ENCODE results near the gene DNAJC5G.

The DNAJC5G gene, protein sequence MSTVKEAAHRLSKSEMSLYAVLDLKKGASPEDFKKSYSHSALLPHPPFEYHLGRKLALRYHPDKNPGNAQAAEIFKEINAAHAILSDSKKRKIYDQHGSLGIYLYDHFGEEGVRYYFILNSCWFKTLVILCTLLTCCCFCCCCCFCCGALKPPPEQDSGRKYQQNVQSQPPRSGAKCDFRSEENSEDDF

DNA sequence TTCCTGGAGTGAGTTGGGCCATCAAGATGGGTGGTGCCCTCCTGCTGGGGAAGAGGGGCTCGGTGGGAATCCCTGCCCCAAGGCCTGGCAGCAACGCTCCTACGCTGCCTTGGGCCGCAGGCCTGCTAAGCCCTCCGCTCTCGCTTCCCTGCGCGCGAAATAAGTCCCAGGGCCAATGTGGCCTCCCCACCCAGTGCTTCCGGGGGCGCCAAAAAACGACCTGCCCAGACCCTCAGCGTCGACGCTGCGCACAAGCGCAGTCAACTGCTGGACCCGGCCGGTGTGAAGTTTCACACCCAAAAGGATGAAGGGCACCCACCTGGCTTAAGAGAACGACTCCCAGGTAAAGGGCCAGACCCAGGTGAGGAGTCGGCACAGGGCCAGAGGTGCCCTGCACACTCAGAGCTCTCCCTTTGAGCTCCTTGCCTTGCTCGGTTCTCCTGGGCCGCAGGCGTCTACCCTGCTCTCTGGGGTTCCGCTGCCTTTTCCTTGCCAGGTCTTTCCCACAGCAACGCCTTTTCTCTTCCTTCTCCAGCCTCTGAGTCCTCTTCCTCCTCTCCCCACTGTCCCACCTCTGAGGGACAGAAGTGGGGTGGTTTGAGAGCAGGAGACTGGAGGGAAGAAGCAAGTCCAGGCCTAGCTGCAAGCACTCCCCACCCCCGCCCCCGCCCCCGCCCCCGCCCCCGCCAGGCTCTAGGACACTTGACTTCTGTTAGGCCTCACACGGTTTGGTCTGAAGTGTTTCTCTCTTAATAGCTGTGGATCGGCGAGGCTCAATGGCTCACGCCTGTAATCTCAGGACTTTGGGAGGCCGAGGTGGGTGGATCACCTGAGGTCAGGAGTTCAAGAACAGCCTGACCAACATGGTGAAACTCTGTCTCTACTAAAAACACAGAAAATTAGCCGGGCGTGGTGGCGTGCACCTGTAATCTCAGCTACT, at the start of gene DNAJC5G:
TSS of gene DNAJC5G (plus strand) at position 223 of the 940 bp plus-strand sequence. CDS start 1,296 bp downstream, outside the sequence.
- DNase-seq, result no peak

DNA sequence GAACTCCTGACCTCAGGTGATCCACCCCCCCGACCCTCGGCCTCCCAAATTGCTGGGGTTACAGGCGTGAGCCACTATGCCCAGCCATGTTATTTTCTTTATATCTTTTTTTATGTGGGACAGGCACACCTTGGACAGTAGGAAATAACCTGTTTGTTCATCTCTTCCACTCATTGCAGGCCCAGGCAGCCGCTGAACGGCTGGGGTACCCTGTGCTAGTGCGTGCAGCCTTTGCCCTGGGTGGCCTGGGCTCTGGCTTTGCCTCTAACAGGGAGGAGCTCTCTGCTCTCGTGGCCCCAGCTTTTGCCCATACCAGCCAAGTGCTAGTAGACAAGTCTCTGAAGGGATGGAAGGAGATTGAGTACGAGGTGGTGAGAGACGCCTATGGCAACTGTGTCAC, 49.7 kb upstream of the DNAJC5G start:
- DNase-seq, result no peak

DNA sequence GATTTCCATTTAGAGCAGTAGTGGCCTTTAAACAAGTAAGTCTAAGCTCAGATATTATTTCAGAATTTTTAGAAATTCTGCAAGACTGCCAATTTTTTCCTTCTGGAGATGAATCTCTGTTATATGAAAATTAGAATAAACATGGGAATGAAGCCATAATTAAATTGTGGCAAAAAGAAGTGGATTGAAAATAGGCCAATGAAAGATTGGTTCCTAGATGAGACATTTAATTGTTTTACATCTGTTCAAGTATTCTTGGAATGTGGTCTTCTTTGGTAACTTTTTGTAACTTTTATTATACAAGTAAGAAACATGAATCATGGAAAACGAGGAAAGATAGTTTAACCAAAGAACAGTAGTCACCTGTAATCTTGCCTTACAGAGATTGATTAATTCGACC, 47.7 kb upstream of the DNAJC5G start:
- no peak for DNase-seq

DNA sequence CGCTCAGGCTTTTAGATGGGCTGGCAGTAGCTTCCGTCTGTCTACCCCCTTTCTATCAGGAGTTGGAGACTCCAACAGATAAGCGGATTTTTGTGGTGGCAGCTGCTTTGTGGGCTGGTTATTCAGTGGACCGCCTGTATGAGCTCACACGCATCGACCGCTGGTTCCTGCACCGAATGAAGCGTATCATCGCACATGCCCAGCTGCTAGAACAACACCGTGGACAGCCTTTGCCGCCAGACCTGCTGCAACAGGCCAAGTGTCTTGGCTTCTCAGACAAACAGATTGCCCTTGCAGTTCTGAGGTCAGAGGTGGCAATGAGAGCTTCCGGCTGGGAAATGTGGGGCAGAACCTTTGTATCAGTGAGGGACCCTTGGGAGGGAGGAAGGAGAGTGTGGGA, 43.3 kb upstream of the DNAJC5G start:
- no peak for DNase-seq

DNA sequence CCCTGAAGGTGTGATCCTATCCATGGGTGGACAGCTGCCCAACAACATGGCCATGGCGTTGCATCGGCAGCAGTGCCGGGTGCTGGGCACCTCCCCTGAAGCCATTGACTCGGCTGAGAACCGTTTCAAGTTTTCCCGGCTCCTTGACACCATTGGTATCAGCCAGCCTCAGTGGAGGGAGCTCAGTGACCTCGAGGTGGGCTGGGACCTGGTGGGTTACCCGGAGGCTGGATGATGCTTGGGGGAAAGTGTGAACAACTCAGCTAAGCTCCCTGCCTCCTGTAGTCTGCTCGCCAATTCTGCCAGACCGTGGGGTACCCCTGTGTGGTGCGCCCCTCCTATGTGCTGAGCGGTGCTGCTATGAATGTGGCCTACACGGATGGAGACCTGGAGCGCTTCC, 41.9 kb upstream of the DNAJC5G start:
- no peak for DNase-seq

DNA sequence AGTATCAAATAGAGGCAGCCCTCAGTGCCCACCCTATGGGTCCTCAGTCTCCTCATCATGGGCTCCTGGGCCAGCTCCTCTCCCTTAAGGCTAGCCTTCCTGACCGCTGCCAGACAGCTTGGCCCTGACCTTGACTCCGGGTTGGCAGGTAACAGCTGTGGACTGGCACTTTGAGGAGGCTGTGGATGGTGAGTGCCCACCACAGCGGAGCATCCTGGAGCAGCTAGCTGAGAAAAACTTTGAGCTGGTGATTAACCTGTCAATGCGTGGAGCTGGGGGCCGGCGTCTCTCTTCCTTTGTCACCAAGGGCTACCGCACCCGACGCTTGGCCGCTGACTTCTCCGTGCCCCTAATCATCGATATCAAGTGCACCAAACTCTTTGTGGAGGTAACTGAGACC, 39.1 kb upstream of the DNAJC5G start:
- no peak for DNase-seq

DNA sequence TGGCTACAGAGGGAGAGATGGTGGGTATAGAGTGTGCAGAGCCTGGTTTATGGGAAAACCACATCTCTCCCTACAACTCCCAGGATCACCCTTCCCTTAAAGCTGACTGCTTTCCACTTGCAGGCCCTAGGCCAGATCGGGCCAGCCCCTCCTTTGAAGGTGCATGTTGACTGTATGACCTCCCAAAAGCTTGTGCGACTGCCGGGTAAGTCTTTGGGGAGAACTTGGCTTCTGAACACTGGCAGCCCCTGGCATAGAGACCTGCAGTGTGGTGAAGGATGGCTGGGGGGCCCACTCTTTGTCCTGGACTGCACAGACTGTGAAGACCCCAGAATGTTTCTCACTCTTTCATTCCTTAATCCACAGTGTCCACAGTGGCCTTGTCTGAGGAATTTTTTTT, 38.6 kb upstream of the DNAJC5G start:
- DNase-seq, result no peak

DNA sequence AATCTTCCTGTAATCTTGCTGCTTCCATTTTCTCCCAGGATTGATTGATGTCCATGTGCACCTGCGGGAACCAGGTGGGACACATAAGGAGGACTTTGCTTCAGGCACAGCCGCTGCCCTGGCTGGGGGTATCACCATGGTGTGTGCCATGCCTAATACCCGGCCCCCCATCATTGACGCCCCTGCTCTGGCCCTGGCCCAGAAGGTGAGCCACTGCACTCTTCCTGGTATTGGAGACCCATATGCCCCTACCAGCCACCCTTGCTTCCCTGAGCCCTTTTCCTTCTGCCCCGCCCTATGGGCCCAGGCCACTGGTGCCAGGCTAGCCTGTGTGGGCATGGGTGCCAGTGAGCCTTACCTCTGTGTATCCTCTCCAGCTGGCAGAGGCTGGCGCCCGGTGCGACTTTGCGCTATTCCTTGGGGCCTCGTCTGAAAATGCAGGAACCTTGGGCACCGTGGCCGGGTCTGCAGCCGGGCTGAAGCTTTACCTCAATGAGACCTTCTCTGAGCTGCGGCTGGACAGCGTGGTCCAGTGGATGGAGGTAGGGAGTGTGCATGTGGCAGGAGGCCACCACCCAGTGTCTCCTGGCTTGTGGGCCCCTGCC, 37.8 kb upstream of the DNAJC5G start:
- no peak for DNase-seq

DNA sequence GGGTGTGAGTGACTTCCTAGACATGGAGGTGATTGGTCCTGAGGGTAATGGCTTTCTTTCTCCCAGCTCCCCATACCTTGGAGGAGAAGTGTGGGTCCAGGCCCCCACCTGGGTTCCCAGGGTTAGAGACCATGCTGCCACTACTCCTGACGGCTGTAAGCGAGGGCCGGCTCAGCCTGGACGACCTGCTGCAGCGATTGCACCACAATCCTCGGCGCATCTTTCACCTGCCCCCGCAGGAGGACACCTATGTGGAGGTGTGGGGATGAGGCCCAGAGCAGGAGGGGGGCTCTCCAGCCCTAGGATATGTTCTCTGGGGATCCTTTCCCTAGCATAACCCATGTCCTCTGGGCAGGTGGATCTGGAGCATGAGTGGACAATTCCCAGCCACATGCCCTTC, 36.3 kb upstream of the DNAJC5G start:
- no peak for DNase-seq

DNA sequence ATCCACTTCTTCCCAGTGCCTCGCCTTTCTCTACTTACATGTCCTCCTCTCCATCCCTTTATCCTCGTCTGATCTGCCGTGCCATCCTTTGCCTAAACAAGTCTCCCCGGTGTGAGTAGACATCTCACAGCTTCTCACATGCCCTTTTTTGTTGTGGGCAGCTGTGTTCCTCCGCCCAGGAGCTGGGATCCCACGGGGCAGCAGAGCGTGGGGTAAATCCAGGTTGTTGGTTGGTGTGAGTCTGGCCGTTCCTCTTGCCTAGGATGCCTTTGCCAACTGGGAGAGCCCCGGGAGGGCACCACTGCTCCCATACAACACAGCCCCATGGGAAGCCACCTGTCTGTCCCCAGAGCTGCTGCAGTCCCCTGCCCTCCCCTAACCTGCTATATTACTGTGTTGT, 34.8 kb upstream of the DNAJC5G start:
- DNase-seq, result no peak

DNA sequence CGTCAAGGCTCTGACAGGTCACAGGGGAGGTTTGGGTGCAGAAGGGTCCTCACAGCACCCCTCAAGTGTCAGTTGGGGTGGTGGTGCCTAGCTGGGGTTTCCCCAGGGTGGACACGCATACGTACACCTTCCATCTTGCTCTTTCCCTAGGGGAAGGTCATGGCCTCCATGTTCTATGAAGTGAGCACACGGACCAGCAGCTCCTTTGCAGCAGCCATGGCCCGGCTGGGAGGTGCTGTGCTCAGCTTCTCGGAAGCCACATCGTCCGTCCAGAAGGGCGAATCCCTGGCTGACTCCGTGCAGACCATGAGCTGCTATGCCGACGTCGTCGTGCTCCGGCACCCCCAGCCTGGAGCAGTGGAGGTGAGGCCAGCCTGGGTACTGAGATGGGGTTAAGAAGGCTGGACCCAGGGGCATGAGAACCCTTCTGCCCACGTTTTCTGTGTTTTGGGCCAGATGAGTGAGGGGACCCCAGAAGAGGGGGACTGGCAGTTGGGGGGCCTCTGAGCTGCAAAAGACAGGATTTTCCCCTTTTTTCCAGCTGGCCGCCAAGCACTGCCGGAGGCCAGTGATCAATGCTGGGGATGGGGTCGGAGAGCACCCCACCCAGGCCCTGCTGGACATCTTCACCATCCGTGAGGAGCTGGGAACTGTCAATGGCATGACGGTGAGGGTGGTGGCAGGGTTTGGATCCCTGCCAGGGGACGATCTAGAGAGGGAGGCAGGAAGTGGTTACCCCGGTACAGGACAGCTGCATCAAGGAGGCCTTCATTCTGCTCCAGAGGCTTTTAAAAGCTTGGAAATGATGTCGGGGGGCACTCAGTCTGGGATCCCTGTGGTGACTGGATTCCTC, 33.2 kb upstream of the DNAJC5G start:
- DNase-seq, result no peak

DNA sequence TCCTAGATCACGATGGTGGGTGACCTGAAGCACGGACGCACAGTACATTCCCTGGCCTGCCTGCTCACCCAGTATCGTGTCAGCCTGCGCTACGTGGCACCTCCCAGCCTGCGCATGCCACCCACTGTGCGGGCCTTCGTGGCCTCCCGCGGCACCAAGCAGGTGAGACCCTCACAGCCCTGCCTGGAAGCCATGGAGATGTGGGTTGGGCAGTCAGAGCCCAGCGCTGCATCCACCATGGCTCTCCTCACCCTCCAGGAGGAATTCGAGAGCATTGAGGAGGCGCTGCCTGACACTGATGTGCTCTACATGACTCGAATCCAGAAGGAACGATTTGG, 32.6 kb upstream of the DNAJC5G start:
- DNase-seq, result no peak

DNA sequence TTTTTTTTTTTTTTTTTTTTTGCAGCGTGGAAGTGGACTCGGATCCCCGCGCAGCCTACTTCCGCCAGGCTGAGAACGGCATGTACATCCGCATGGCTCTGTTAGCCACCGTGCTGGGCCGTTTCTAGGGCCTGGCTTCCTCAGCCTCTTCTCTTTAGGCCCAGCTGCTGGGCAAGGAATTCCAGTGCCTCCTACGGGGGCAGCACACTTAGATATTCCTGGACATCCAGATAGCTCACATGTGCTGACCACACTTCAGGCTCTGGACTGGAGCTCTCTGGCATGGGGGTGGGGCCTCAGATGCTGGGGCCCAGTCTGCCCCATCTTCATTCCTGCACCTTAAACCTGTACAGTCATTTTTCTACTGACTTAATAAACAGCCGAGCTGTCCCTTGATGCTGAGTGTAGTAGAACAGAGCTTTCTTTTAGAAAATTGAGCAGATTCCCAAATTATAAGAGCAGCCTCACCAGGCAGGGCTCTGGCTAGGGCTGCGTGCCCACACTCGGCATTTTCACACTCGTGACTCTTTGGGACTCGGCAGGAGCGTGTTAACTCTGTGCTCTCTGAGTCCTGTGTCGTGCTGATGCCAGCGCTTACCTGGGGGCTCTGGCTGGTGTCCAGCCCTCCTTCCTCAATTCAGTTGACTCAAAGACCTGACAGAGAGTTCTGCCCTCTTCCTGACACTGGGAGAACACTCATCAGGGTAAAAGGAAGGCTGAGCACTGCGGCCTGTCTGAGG, 31.7 kb upstream of the DNAJC5G start:
- no peak for DNase-seq

DNA sequence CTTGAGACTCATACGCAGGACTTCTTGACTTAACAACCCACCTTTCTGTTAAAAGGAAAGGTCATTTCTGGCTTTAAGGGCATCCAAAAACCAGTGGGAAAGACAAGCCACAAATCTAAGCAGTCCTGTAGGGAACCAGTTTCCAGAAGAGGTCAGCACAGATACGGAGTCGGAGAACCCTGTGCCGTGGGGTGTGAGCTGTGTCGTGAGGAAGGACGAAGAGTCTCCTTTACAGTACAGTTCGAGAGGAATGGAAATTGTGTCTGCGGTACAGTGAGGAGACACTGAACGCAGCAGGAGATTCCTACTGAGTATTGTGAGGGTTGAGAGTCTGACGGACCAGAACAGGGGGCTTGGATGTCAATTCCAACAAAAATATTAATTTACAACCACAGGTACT, 30.1 kb upstream of the DNAJC5G start:
- no peak for DNase-seq

DNA sequence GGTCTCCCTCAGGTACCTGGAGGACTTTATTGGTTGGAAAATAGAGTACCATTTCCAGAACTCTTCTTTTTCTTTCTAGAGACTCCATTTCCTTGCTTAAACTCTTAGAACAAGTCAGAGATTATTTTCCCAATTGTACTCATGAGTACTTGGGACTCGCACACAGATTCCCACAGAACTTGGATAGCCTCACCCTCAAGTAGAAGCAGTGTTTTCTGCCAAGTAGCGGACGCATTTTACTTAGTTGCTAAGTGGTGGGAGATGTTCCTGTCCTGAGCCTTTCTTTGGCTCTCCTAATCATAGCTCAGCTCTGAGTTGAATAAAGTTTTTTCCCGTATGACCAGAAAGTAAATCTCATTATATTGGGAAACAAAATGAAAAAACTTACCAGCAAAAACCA, 29.6 kb upstream of the DNAJC5G start:
- DNase-seq, result no peak

DNA sequence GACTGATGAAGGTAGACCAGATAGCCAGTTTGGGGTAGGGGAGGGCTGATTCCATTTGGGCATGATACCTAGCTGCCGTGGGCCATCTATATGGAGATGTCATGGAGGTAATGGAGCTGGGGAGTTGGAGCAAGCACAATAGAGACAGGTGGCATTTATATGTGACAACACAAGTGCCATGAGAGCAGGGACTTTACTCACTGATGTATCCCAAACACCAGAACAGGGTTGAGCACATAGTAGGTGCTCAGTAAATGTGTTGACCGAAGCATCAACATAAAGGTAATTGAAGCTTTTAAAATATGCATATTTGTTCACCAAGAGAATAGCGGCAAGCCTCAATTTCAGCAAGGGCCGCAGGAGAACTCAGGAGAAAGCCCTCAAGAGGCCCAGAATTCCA, 27.3 kb upstream of the DNAJC5G start:
- DNase-seq, result no peak

DNA sequence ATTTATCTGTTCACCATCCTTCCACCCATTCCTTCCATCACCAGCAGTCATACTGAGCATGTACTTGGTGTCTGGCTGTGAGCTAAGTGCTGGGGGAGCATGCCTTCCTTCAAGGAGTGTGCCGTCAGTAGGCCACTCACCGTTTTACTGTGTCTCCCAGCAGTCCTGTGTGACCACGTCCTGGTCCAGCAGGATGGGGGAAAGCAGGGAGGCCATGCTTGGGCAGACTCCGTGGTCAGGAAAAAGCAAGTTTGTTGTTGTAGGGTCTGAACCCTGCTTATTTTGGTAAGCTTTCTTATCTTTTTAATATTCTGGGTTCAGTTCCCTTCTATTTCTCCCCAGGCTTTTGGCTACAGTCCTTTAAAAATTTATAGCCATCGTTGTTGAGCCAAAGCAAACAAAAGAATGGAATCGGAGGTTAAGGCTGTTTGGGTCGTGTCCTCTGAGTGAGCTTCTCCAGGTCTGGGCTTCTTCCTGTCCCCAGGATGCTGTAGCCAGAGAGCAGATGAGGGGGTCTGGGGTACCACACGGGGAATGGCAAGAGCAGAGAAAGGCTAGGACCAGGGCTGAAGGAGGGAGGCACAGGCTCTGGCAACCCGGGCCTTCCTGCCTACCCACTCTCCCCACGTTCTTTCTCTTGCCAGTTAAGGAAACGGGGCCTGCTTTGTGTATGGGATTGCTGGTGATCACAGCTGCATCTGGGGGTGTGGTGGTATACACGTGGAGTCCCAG, 25.9 kb upstream of the DNAJC5G start:
- DNase-seq, result no peak

DNA sequence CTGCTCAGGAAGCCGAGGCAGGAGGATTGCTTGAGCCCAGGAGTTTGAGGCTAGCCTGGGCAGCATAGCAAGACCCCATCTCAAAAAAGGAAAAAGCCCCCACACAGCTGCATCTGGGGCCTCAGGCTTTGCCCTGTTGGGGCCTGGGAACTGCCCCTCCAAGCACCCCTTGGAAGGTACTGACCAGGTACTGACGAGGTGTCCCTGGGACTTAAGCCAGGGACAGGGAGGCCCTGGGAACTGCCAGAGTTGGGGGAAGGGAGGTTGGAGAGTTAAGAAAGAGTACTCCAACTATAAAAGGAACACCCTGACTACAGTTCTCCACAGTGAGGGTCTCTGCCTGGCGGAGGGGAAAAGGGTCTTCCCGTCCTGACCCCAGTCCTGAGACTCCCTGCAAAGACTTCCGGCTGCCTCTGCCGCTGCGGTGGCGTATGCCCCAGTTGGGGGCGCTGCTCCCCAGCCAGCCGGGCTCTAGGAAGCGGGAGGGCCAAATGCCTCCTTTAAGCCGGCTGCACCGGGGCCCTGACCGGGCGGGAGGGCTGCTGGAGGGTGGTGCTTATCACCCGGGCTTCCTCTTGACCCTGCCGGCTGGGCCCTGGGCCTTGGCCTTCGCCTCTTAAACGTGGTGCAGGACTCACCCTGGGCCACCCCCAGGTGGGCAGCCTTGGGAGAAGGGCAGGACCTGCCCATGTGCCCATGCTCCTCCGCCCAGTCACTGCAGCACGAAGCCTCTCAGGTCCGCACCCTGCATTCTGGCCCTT, 25.2 kb upstream of the DNAJC5G start:
- no peak for DNase-seq

DNA sequence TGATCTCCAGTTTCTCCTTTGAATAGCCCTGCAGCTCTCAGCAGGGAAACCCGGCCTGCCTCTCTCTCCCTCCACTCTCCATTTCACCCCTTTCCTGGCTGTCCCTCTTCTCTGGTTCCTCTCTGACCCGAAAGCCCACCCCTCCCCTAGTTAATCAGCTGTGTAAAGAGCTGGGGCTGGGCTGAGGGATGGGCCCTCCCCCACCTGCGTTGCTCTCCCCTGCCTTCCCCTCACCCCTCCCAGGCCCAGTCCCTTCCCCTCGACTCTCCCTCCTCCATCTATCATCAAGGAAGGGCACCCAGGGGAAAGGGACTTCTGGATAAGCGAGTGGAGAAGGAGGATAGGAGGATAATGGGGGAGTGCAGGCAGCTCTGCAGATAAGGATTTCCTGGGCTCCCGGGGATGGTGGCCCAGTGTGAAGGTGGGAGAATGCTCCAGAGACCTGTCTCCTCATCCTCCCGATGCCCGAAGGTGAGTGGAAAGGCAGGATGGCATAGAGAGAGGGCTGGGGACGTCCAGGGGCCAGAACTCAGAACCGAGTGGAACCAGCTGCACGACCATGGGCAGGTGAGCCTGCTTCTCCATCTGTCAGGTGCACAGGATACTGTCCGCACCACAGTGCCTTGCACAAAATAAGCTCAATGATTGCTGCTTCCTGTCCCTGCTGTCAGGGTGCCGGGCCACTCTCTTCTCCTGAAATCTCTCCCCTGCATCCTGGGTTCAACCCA, 24.4 kb upstream of the DNAJC5G start:
- DNase-seq, result no peak

DNA sequence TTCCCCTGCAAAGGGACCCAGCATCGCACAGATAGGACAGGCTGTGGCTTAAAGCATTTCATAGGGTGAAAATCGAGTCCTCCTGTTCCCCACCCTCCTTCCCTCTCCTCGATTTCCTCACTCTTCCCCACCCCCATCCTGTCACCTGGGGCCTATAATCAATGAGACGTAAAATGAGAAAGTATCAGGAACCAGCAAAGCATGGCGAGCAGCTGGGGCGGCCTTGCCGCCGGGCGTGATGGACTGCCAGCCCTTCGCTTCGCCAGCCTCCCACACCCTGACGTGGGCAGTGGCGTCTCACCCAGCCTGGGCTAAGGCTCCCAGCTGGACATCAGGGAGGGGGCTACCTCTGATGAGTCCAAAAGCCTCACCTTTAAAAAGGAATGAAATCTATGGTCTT, 23.5 kb upstream of the DNAJC5G start:
- no peak for DNase-seq

All from GDM1 (cell line).